Tibial nerve (tissue), 3 donors: ENCODE measurements around the gene SSH2.

Experiments
- CTCF ChIP-seq, 5 experiments: fragments of 200-600 bp in 3 of 5; fragments of 450-650 bp in 2 of 5; sonication (generic) in 3 of 5; IDR thresholded peaks; one replicate each; pipeline ENCODE4 v1.5.1; 2016 to 2019; ENCODE audit warnings: antibody characterized with exemption in 5 of 5, mild to moderate bottlenecking in 3 of 5, moderate library complexity in 2 of 5
- POLR2A ChIP-seq, 2 donors: fragments of 450-650 bp; IDR thresholded peaks; one replicate each; pipeline ENCODE4 v1.6.1; 2017; ENCODE audit warnings: antibody characterized with exemption in 2 of 2, mild to moderate bottlenecking in 2 of 2, moderate library complexity in 2 of 2

DNA sequence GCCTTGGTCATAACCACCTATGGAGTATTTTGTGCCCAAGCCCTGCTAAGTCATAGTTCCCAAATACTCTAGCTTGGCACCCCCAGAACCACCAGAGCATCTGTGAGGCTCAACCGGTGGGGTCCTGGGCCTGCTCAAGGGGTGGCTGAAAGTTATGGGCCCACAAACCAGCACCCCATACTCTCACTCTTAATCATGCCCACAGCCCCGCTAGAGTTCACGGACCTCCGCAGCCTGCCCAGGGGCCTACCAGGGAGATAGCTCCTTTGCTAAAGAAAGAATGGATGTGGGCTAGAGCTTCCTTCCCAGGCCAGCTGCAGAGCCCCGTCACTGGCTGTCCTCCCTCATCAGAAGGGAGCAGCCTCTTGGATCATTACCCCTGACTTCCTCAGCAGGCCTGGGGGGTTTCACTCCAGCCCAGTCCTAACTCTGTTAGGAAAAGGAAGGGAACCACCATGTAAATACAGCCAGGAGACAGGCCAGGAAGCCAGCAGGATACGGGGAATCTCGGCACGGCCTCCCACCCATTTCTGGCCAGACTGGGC is 341.9 kb downstream of the SSH2 start:
- no peak for TF ChIP-seq CTCF (IDR thresholded peaks at IDR 0.05)
- TF ChIP-seq POLR2A (IDR thresholded peaks at IDR 0.05), result no peak
